IMR-90 (cell line): ENCODE measurements around the gene RMDN3. TPM values are rescaled to one million over a fixed set of nuclear protein-coding genes. Genes with fewer than 3 reads are reported as not detected.
A peak's percentile ranks its signal among the peaks of the same experiment; 100 is the strongest.

Experiments used
- ATAC-seq: fragments of 200-7000 bp; cut with Tn5 transposase; 2 replicates; pipeline ENCODE4 v1.9.1; 2020; ENCODE audit warnings: low read depth, mild to moderate bottlenecking, moderate library complexity
- BruUV-seq: library from RNA; stranded (reverse); fragments of 400-500 nt; replicated peaks from 2 replicates; lab custom pipeline; 2021; lab: Mats Ljungman, UMichigan
- CTCF ChIA-PET: fragments of 300-600 bp; formaldehyde crosslinking; extraction: SDS; loops from one replicate; lab custom pipeline; 2021; ENCODE audit warnings: antibody characterized with exemption; lab: Yijun Ruan, JAX
- POLR2A ChIA-PET: fragments of 300-600 bp; sonication (Branson Sonifier 250); formaldehyde crosslinking; loops from one replicate; lab custom pipeline; 2022; ENCODE audit warnings: antibody characterized with exemption; ENCODE audit not compliant: unreplicated experiment; lab: Charles Lee
- DNase-seq: peaks from one replicate; pipeline ENCODE4 v3.0.0; 2013
- H2AFZ ChIP-seq: replicated peaks from 2 replicates; pipeline ENCODE3; 2013; ENCODE audit warnings: low read length, mild to moderate bottlenecking; ENCODE audit not compliant: poor library complexity
- H2AK5ac ChIP-seq: 2 replicates; pipeline ENCODE4 v1.6.1; 2013; ENCODE audit warnings: low read depth, low read length, inconsistent platforms
- H2AK9ac ChIP-seq: replicated peaks from 2 replicates; pipeline ENCODE3; 2013; ENCODE audit warnings: mild to moderate bottlenecking, low read depth, low read length, moderate library complexity; ENCODE audit not compliant: poor library complexity
- H2BK120ac ChIP-seq: 2 replicates; pipeline ENCODE4 v1.6.1; 2013; ENCODE audit warnings: low read depth, low read length, inconsistent platforms
- H2BK15ac ChIP-seq: 3 replicates; pipeline ENCODE4 v1.6.1; 2013; ENCODE audit warnings: low read depth, low read length, inconsistent platforms
- H2BK20ac ChIP-seq: 2 replicates; pipeline ENCODE4 v1.6.1; 2013; ENCODE audit warnings: low read depth, mild to moderate bottlenecking, inconsistent platforms, low read length, moderate library complexity
- H2BK5ac ChIP-seq: 2 replicates; pipeline ENCODE4 v1.6.1; 2013; ENCODE audit warnings: mild to moderate bottlenecking, low read depth, low read length, inconsistent platforms; ENCODE audit not compliant: poor library complexity, severe bottlenecking
- H3K14ac ChIP-seq: replicated peaks from 2 replicates; pipeline ENCODE4 v1.6.1; 2013; ENCODE audit warnings: low read depth, low read length, inconsistent platforms
- H3K18ac ChIP-seq: 2 replicates; pipeline ENCODE4 v1.6.1; 2013; ENCODE audit warnings: low read depth, low read length, control low read depth
- H3K23ac ChIP-seq: 2 replicates; pipeline ENCODE4 v1.6.1; 2013; ENCODE audit warnings: low read depth, low read length, inconsistent platforms
- H3K27ac ChIP-seq: 2 replicates; pipeline ENCODE4 v1.5.1; 2013; ENCODE audit warnings: mild to moderate bottlenecking, control low read depth, low read length; ENCODE audit not compliant: insufficient read depth
- H3K27me3 ChIP-seq: 2 replicates; pipeline ENCODE4 v1.6.1; 2013; ENCODE audit warnings: low read length; ENCODE audit not compliant: control insufficient read depth, insufficient read depth
- H3K36me3 ChIP-seq: 2 replicates; pipeline ENCODE4 v1.6.1; 2013; ENCODE audit warnings: low read length, mixed read lengths; ENCODE audit not compliant: control insufficient read depth, insufficient read depth
- H3K4ac ChIP-seq: 2 replicates; pipeline ENCODE4 v1.6.1; 2013; ENCODE audit warnings: low read depth, low read length, inconsistent platforms
- H3K4me1 ChIP-seq: 2 replicates; pipeline ENCODE4 v1.6.1; 2013; ENCODE audit warnings: low read length, mixed read lengths; ENCODE audit not compliant: control insufficient read depth, insufficient read depth
- H3K4me2 ChIP-seq: 2 replicates; pipeline ENCODE4 v1.6.1; 2013; ENCODE audit warnings: low read depth, mild to moderate bottlenecking, control low read depth, low read length, moderate library complexity
- H3K4me3 ChIP-seq: 2 replicates; pipeline ENCODE4 v1.5.1; 2013; ENCODE audit warnings: low read depth, mild to moderate bottlenecking, control low read depth, low read length, moderate library complexity; ENCODE audit not compliant: insufficient read depth
- H3K56ac ChIP-seq: 2 replicates; pipeline ENCODE4 v1.6.1; 2013; ENCODE audit warnings: low read length, inconsistent platforms; ENCODE audit not compliant: insufficient read depth; ENCODE audit errors: extremely low read depth
- H3K79me1 ChIP-seq, 2 experiments: 2 replicates each; pipeline ENCODE4 v1.6.1; 2013; ENCODE audit warnings: low read length in 2 of 2, inconsistent platforms in 1 of 2, low read depth in 1 of 2
- H3K9ac ChIP-seq: 2 replicates; pipeline ENCODE4 v1.6.1; 2013; ENCODE audit warnings: low read depth, low read length, control low read depth
- H3K9me1 ChIP-seq: 2 replicates; pipeline ENCODE4 v1.6.1; 2013; ENCODE audit warnings: low read length, inconsistent platforms; ENCODE audit not compliant: insufficient read depth
- H3K9me3 ChIP-seq: 2 replicates; pipeline ENCODE4 v1.6.1; 2013; ENCODE audit warnings: low read length; ENCODE audit not compliant: control insufficient read depth, insufficient read depth
- H4K20me1 ChIP-seq: 2 replicates; pipeline ENCODE4 v1.6.1; 2013; ENCODE audit warnings: low read length, inconsistent platforms; ENCODE audit not compliant: insufficient read depth
- H4K5ac ChIP-seq: 2 replicates; pipeline ENCODE4 v1.6.1; 2013; ENCODE audit warnings: mild to moderate bottlenecking, low read depth, low read length, control low read depth
- H4K8ac ChIP-seq, 2 experiments: 2 replicates each; pipeline ENCODE4 v1.6.1; 2013; ENCODE audit warnings: low read depth in 2 of 2, low read length in 2 of 2, control low read depth in 1 of 2, inconsistent platforms in 1 of 2
- H4K91ac ChIP-seq: 2 replicates; pipeline ENCODE4 v1.6.1; 2013; ENCODE audit warnings: low read depth, low read length, inconsistent platforms; ENCODE audit not compliant: insufficient read depth
- FOS ChIP-seq: fragments of 150-350 bp; IDR thresholded peaks from 2 replicates; pipeline ENCODE4 v1.6.1; 2016; ENCODE audit warnings: low read depth, low read length
- MAFK ChIP-seq: IDR thresholded peaks from 2 replicates; pipeline ENCODE4 v1.6.1; 2012; ENCODE audit warnings: low read depth, low read length, improper control_type of control experiment
- WGBS, 2 experiments: methylation state at CpG; one replicate each; pipeline versions ENCODE4 v1.1.5 to v1.1.7; 2013; ENCODE audit warnings: missing lambda C conversion rate in 2 of 2; ENCODE audit not compliant: insufficient read length in 1 of 2; ENCODE audit errors: extremely low coverage in 2 of 2; 5-methylcytosine and 5-hydroxymethylcytosine counted together
- dilution Hi-C: fragments of 300-500 bp; cut with HindIII; formaldehyde crosslinking; loops from one replicate; pipeline ENCODE4 v1.14.3; 2018; ENCODE audit warnings: low sequenced_read_pairs; ENCODE audit not compliant: unreplicated experiment
- in situ Hi-C: fragments of 300-500 bp; cut with MboI; formaldehyde crosslinking; loops from 3 replicates; pipeline ENCODE4 v1.14.3; 2019; ENCODE audit warnings: low sequenced_read_pairs, inconsistent platforms, mixed read lengths
- intact Hi-C: fragments of 100-400 bp; cut with micrococcal nuclease; formaldehyde crosslinking; loops from 2 replicates; pipeline ENCODE4 v1.10.0; 2022
- polyA plus RNA-seq, 3 experiments: library from polyadenylated mRNA; depleted of rRNA; stranded (reverse); fragments of >200 nt; gene quantifications; 2 replicates each; pipeline ENCODE4 v1.2.3, GENCODE V29; 2012; ENCODE audit warnings: low replicate concordance in 1 of 3
- total RNA-seq: library from RNA; depleted of rRNA; stranded (reverse); fragments of >200 nt; gene quantifications from 2 replicates; pipeline ENCODE4 v1.2.3, GENCODE V29; 2012

The RMDN3 gene
- total and polyA plus RNA-seq, 2 of the 4 experiments (the other 2 are of a cell fraction): 14.7 to 25.7 TPM

DNA sequence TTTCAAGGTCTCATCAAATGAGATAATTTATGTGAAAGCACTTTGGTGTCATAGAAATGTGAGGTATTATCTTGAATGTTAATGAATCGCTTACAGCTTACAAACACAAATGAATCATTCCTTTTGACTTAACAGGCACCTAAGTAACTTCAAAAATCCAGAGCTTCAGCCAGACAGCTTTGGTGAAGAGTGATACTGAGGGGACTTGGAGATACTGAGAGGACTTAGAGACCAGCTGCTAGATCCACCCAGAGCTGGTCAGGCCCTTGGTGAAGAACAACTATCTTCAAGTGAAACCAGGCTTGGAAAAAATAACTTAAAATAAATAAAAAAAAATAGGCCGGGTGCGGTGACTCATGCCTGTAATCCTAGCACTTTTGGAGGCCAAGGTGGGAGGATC lies 35.7 kb upstream of the RMDN3 start:
- no peak; the same call in 1 of the 2 replicates for ATAC-seq
- Histone ChIP-seq H2BK15ac (no peak overlapping the region), H4K91ac (no peak overlapping the region; the same call in 1 of the 2 replicates), H4K8ac (peak overlapping the region in 1 of 2 experiments; percentile 7; a peak in 1 of 4 replicates), H3K4me2 (no peak overlapping the region), H3K27me3 (no peaks in the 10 kb centered on the region), H3K4ac (no peak overlapping the region), H2AK9ac (peak overlapping the region; percentile 66), H2AFZ (no peak overlapping the region), H2BK20ac (no peak overlapping the region), H3K4me1 (peaks cover 14% of the 10 kb centered on the region), H3K14ac (0 out of 2 replicates have a peak overlapping the region, but pooled peaks have one; percentile 39), H3K18ac (no peak overlapping the region), H3K9me3 (no peaks in the 10 kb centered on the region), H3K9ac (no peak overlapping the region), H3K56ac (no peak overlapping the region), H2BK120ac (no peak overlapping the region), H3K9me1 (peaks cover 14% of the 10 kb centered on the region; the same call in 1 of the 2 replicates), H3K27ac (no peak overlapping the region), H4K5ac (no peak overlapping the region; the same call in 1 of the 2 replicates), H2AK5ac (no peak overlapping the region), H4K20me1 (peaks cover 37% of the 10 kb centered on the region; the same call in 1 of the 2 replicates), H3K23ac (peak overlapping the region; percentile 32; the same call in 1 of the 2 replicates), H2BK5ac (peak overlapping the region; percentile 34), H3K36me3 (peaks cover 2% of the 10 kb centered on the region; the same call in 1 of the 2 replicates), H3K79me1 (peaks cover 44 to 75% of the 10 kb centered on the region in 2 experiments), H3K4me3 (no peak overlapping the region)
- dilution Hi-C loops (no loop called here), in situ Hi-C loops (no loop called here), intact Hi-C loops (no loop called here)
- CTCF ChIA-PET: no interaction called here
- no peak for DNase-seq
- TF ChIP-seq FOS (peak; percentile 18; the same call in 1 of the 2 replicates), MAFK (no peak)
- POLR2A ChIA-PET: no interaction called here
- no TSS peak for BruUV-seq
- no CpG with 5 or more reads among the region's 3 CpGs for WGBS, 2 experiments
